H9 (cell line): ENCODE measurements around the gene SYNGR4. TPM values are rescaled to one million over a fixed set of nuclear protein-coding genes. Genes with fewer than 3 reads are reported as not detected.

ENCODE experiments used
- DNase-seq: peaks from one replicate; pipeline ENCODE4 v3.0.0-alpha.2; 2017
- H2AFZ ChIP-seq: one replicate; pipeline ENCODE4 v1.6.1; 2013; ENCODE audit warnings: mild to moderate bottlenecking, low read length, control low read depth, moderate library complexity
- H2AK5ac ChIP-seq: 2 replicates; pipeline ENCODE4 v1.6.1; 2013; ENCODE audit warnings: low read length, control low read depth, mixed read lengths; ENCODE audit not compliant: insufficient read length
- H2BK120ac ChIP-seq: one replicate; pipeline ENCODE4 v1.6.1; 2013; ENCODE audit warnings: low read depth, mild to moderate bottlenecking, low read length, control low read depth, inconsistent platforms; ENCODE audit not compliant: poor library complexity, severe bottlenecking
- H2BK12ac ChIP-seq: 2 replicates; pipeline ENCODE4 v1.6.1; 2013; ENCODE audit warnings: low read length, control low read depth, mixed read lengths, low read depth; ENCODE audit not compliant: insufficient read length
- H2BK15ac ChIP-seq: 2 replicates; pipeline ENCODE4 v1.6.1; 2013; ENCODE audit warnings: low read depth, low read length, control low read depth
- H2BK20ac ChIP-seq: one replicate; pipeline ENCODE4 v1.6.1; 2013; ENCODE audit warnings: low read depth, mild to moderate bottlenecking, low read length, control low read depth, inconsistent platforms; ENCODE audit not compliant: poor library complexity, severe bottlenecking
- H2BK5ac ChIP-seq: 2 replicates; pipeline ENCODE4 v1.6.1; 2013; ENCODE audit warnings: low read length, control low read depth, mixed read lengths; ENCODE audit not compliant: insufficient read length
- H3K14ac ChIP-seq: 2 replicates; pipeline ENCODE4 v1.6.1; 2013; ENCODE audit warnings: low read length, control low read depth; ENCODE audit not compliant: insufficient read depth
- H3K18ac ChIP-seq: 2 replicates; pipeline ENCODE4 v1.6.1; 2013; ENCODE audit warnings: low read depth, mild to moderate bottlenecking, mixed read lengths, low read length, control low read depth; ENCODE audit not compliant: insufficient read length
- H3K23ac ChIP-seq: 2 replicates; pipeline ENCODE4 v1.6.1; 2013; ENCODE audit warnings: low read length, control low read depth, mixed read lengths, low read depth; ENCODE audit not compliant: insufficient read length
- H3K23me2 ChIP-seq: 2 replicates; pipeline ENCODE4 v1.6.1; 2013; ENCODE audit warnings: low read depth, mild to moderate bottlenecking, mixed read lengths, low read length, control low read depth; ENCODE audit not compliant: insufficient read length, poor library complexity, severe bottlenecking
- H3K27ac ChIP-seq: 2 replicates; pipeline ENCODE4 v1.5.1; 2013; ENCODE audit warnings: low read length, control low read depth, mixed read lengths, low read depth; ENCODE audit not compliant: insufficient read length
- H3K27me3 ChIP-seq: 2 replicates; pipeline ENCODE4 v1.6.1; 2013; ENCODE audit warnings: low read length, control low read depth, inconsistent platforms; ENCODE audit not compliant: insufficient read depth
- H3K4ac ChIP-seq: 2 replicates; pipeline ENCODE4 v1.6.1; 2013; ENCODE audit warnings: low read depth, mild to moderate bottlenecking, control low read depth, inconsistent platforms, low read length, moderate library complexity
- H3K4me1 ChIP-seq: 2 replicates; pipeline ENCODE4 v1.6.1; 2013; ENCODE audit warnings: low read length, control low read depth, inconsistent platforms; ENCODE audit not compliant: insufficient read depth
- H3K4me2 ChIP-seq: 2 replicates; pipeline ENCODE4 v1.6.1; 2013; ENCODE audit warnings: low read length, control low read depth, mixed read lengths; ENCODE audit not compliant: insufficient read length, insufficient read depth
- H3K56ac ChIP-seq: 2 replicates; pipeline ENCODE4 v1.6.1; 2013; ENCODE audit warnings: low read depth, mild to moderate bottlenecking, mixed read lengths, low read length, control low read depth; ENCODE audit not compliant: insufficient read length
- H3K79me1 ChIP-seq: 2 replicates; pipeline ENCODE4 v1.6.1; 2013; ENCODE audit warnings: low read depth, mild to moderate bottlenecking, moderate library complexity, low read length, control low read depth, inconsistent platforms; ENCODE audit not compliant: insufficient read depth, poor library complexity, severe bottlenecking
- H3K79me2 ChIP-seq: 2 replicates; pipeline ENCODE4 v1.6.1; 2013; ENCODE audit warnings: low read length, control low read depth, inconsistent platforms; ENCODE audit not compliant: insufficient read depth
- H3K9ac ChIP-seq: 2 replicates; pipeline ENCODE4 v1.6.1; 2013; ENCODE audit warnings: low read length, control low read depth, mixed read lengths; ENCODE audit not compliant: insufficient read length; ENCODE audit errors: extremely low read depth
- H3K9me3 ChIP-seq: one replicate; pipeline ENCODE4 v1.6.1; 2013; ENCODE audit warnings: low read depth, low read length, inconsistent platforms; ENCODE audit not compliant: control insufficient read depth
- H3T11ph ChIP-seq: one replicate; pipeline ENCODE4 v1.6.1; 2013; ENCODE audit warnings: mild to moderate bottlenecking, low read length, control low read depth, inconsistent platforms
- H4K20me1 ChIP-seq: one replicate; pipeline ENCODE4 v1.6.1; 2013; ENCODE audit not compliant: control insufficient read depth, insufficient read length, insufficient read depth
- H4K5ac ChIP-seq: 2 replicates; pipeline ENCODE4 v1.6.1; 2013; ENCODE audit warnings: low read depth, mild to moderate bottlenecking, mixed read lengths, low read length, control low read depth; ENCODE audit not compliant: insufficient read length
- H4K8ac ChIP-seq: replicated peaks from 2 replicates; pipeline ENCODE4 v1.6.1; 2013; ENCODE audit warnings: low read length, control low read depth, mixed read lengths, low read depth; ENCODE audit not compliant: insufficient read length
- H4K91ac ChIP-seq: 2 replicates; pipeline ENCODE4 v1.6.1; 2013; ENCODE audit warnings: low read depth, mild to moderate bottlenecking, moderate library complexity, mixed read lengths, low read length, control low read depth; ENCODE audit not compliant: insufficient read length
- H3K27ac Mint-ChIP-seq, 3 experiments: 2 replicates in 2 of 3; 3 replicates in 1 of 3; pipeline ENCODE4 v1.8.0; 2020 to 2021; ENCODE audit warnings: mixed read lengths in 3 of 3, mild to moderate bottlenecking in 1 of 3, moderate library complexity in 1 of 3
- H3K27me3 Mint-ChIP-seq: 2 replicates; pipeline ENCODE4 v1.8.0; 2021; ENCODE audit warnings: low read depth, mild to moderate bottlenecking, moderate library complexity, mixed read lengths
- H3K36me3 Mint-ChIP-seq, 3 experiments: 2 replicates in 2 of 3; 3 replicates in 1 of 3; pipeline ENCODE4 v1.8.0; 2020 to 2021; ENCODE audit warnings: low read depth in 3 of 3, mixed read lengths in 3 of 3; ENCODE audit not compliant: insufficient read depth in 1 of 3
- H3K4me1 Mint-ChIP-seq, 2 experiments: 2 replicates each; pipeline ENCODE4 v1.8.0; 2020; ENCODE audit warnings: mixed read lengths in 2 of 2
- H3K4me3 Mint-ChIP-seq, 2 experiments: 2 replicates in 1 of 2; 3 replicates in 1 of 2; pipeline ENCODE4 v1.8.0; 2020 to 2021; ENCODE audit warnings: mild to moderate bottlenecking in 2 of 2, mixed read lengths in 2 of 2, moderate library complexity in 1 of 2
- H3K9me3 Mint-ChIP-seq, 2 experiments: 2 replicates in 1 of 2; 3 replicates in 1 of 2; pipeline ENCODE4 v1.8.0; 2020; ENCODE audit warnings: mild to moderate bottlenecking in 2 of 2, mixed read lengths in 2 of 2, moderate library complexity in 1 of 2
- WGBS: extraction: QIAGEN DNeasy Blood & Tissue Kit; methylation state at CpG from one replicate; pipeline ENCODE4 v1.1.7; 2013; ENCODE audit warnings: missing lambda C conversion rate, low lambda C conversion rate, mixed read lengths; ENCODE audit not compliant: insufficient read length; ENCODE audit errors: extremely low coverage; 5-methylcytosine and 5-hydroxymethylcytosine counted together
- total RNA-seq: library from RNA; stranded (reverse); gene quantifications from 2 replicates; pipeline ENCODE4 v1.2.1, GENCODE V29; 2021
- TF ChIP-seq, protein P1 (sequence below): fragments of 200-600 bp; sonication (generic); conservative IDR thresholded peaks from 3 replicates; pipeline ENCODE4 v1.8.0; 2021; ENCODE audit warnings: antibody characterized with exemption, mild to moderate bottlenecking

SYNGR4 gene
- total RNA-seq, 1 experiment from 2014 or later = 0.31 TPM

DNA sequence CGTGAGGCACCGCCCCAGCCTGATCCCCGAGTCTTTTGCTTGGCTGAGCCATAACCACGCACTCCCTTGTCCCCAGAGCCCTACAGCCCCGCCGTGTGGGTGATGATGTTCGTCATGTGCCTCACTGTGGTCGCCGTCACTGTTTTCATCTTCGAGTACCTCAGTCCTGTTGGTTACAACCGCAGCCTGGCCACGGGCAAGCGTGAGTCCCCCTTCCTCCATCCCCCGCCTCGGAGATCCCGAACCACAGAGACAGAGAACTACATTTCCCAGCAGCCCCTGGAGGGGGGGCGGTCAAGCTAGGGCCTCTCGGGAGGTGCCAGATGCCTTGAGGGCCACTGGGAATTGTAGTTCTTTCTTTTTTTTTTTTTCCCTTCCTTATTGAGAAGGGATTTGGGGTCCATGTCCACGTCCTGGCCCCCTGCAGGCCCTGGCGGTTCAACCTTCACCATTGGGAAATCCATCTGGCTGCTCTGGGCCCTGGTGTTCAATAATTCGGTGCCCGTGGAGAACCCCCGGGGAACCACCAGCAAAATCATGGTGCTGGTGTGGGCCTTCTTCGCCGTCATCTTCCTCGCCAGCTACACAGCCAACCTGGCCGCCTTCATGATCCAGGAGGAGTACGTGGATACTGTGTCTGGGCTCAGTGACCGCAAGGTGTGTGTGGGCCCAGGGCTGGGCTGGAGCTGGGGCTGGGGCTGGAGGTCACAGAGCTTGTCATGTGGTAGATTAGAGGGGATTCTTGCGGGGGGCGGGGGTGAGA, 55.2 kb downstream of the SYNGR4 start:
- H3K79me2 ChIP-seq = no peaks in the 10 kb centered on the region
- no peak overlapping the region for H2BK120ac ChIP-seq
- no peaks in the 10 kb centered on the region for H3K23me2 ChIP-seq
- no peak overlapping the region for H4K91ac ChIP-seq
- Mint-ChIP-seq H3K4me1 (peaks cover 13 to 25% of the 10 kb centered on the region in 2 experiments), H3K27me3 (no peaks in the 10 kb centered on the region), H3K27ac (peak overlapping the region; percentile 74 to 97 (median 90); a peak in 6 of 7 replicates), H3K36me3 (peaks cover 0 to 22% (median 13%) of the 10 kb centered on the region in 3 experiments; a peak in 5 of 7 replicates), H3K9me3 (no peaks in the 10 kb centered on the region), H3K4me3 (peak overlapping the region in 1 of 2 experiments; percentile 69; a peak in 2 of 5 replicates)
- H2AFZ ChIP-seq = no peak overlapping the region
- no peak overlapping the region for H3T11ph ChIP-seq
- H4K20me1 ChIP-seq = peaks cover 3% of the 10 kb centered on the region
- no peak overlapping the region for H2BK12ac ChIP-seq
- H2BK20ac ChIP-seq = no peak overlapping the region
- no peak overlapping the region for H3K56ac ChIP-seq
- no peaks in the 10 kb centered on the region for H3K79me1 ChIP-seq
- H3K9ac ChIP-seq = no peak overlapping the region
- no peaks in the 10 kb centered on the region for H3K9me3 ChIP-seq
- no peak overlapping the region for H2BK5ac ChIP-seq
- no peaks in the 10 kb centered on the region for H3K27me3 ChIP-seq
- no peak overlapping the region for H3K14ac ChIP-seq
- no peak overlapping the region for H3K4me2 ChIP-seq
- DNase-seq = peak; percentile 86
- H4K8ac ChIP-seq = no peak overlapping the region
- no peak overlapping the region for H2AK5ac ChIP-seq
- H3K23ac ChIP-seq = no peak overlapping the region
- peak overlapping the region; percentile 62 for H3K18ac ChIP-seq
- H3K27ac ChIP-seq = no peak overlapping the region
- TF ChIP-seq, protein P1, sequence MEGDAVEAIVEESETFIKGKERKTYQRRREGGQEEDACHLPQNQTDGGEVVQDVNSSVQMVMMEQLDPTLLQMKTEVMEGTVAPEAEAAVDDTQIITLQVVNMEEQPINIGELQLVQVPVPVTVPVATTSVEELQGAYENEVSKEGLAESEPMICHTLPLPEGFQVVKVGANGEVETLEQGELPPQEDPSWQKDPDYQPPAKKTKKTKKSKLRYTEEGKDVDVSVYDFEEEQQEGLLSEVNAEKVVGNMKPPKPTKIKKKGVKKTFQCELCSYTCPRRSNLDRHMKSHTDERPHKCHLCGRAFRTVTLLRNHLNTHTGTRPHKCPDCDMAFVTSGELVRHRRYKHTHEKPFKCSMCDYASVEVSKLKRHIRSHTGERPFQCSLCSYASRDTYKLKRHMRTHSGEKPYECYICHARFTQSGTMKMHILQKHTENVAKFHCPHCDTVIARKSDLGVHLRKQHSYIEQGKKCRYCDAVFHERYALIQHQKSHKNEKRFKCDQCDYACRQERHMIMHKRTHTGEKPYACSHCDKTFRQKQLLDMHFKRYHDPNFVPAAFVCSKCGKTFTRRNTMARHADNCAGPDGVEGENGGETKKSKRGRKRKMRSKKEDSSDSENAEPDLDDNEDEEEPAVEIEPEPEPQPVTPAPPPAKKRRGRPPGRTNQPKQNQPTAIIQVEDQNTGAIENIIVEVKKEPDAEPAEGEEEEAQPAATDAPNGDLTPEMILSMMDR = no peak
- 0 out of 2 replicates have a peak overlapping the region, but pooled peaks have one; percentile 81 for H2BK15ac ChIP-seq
- no peaks in the 10 kb centered on the region for H3K4me1 ChIP-seq
- no CpG with 5 or more reads among the region's 31 CpGs for WGBS
- no peak overlapping the region for H4K5ac ChIP-seq
- H3K4ac ChIP-seq = no peak overlapping the region
